GM04503 (cell line): ENCODE results near the gene CCDC15.

ENCODE experiments used
- DNase-seq: peaks from one replicate; pipeline ENCODE4 v3.0.0-alpha.2; 2012; ENCODE audit warnings: low read depth

The CCDC15 gene

GRCh38 chr11:125068368-125068767 is 114.4 kb downstream of the CCDC15 start:
- no peak for DNase-seq

DNA sequence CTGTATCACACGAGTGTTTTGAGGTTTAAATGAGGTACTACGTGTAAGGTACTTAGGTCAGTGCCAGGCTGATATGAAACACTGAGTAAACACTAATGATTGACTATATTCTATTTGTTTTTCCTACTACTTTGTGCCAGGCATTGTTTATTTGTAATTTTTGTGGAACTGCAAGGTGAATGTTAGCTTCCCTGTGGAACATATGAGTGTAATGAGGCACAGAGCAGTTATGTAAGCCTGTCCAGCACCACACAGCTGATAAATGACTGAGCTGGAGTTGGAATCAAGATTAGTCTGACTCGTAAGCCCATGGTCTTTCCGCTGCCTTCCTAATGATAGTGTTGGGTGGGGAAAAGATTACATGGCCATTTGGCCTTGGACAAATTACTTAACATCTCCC is 115.0 kb downstream of the CCDC15 start:
- DNase-seq: no peak

GRCh38 chr11:125069796-125070195 is 115.8 kb downstream of the CCDC15 start:
- no peak for DNase-seq

DNA sequence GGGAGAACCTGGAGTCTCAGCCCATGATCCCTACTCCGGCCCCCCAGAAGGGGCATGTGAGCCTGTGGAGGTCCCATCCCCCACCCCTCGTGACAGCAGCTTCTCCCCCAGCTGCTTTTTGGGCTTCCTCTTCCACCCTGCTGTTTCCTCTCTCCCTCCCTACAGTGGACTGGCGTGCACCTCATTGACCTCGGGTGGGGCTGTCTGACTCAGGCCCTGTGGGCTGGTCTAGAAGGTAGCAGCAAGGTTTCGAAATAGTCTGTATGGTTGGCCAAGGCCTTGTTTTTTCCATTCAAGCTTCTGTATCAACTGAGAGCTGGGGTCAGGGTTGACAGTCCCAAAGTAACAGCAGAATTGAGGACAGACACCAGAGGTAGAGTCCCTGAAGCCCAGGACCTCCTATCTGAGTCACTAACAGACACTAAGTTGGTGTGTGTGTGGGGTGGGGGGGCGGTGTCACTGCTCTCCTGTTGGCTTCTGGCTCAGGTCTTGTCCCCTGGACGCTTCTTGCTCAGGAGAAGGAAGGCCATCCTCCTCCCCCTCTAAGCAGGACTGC is 116.8 kb downstream of the CCDC15 start:
- DNase-seq: peak; percentile 12

GRCh38 chr11:125071435-125071834 is 117.4 kb downstream of the CCDC15 start:
- no peak for DNase-seq

DNA sequence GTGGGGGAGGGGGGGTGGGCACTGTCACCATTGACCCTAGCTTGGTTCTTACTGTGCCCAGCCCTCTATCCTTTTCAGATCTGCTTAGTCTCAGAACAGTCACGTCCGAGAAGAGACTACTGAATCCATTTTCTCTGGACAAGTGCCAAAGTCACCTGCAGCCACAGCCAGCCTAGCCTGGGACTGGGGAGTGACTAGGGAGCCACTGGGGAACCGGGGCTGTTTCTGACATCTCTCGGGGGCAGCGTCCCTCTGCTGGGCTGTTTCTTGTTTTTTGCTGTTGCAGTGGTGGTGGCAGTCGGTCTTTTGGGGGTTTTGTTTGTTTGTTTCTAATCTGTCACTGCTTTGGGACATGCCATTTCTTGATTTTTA is 117.8 kb downstream of the CCDC15 start:
- no peak for DNase-seq

GRCh38 chr11:125072218-125072960 is 118.4 kb downstream of the CCDC15 start:
- DNase-seq: no peak

- DNase-seq: no peak
Observed at GRCh38 chr11:125072961-125073590, 119.1 kb downstream of the CCDC15 start.

DNA sequence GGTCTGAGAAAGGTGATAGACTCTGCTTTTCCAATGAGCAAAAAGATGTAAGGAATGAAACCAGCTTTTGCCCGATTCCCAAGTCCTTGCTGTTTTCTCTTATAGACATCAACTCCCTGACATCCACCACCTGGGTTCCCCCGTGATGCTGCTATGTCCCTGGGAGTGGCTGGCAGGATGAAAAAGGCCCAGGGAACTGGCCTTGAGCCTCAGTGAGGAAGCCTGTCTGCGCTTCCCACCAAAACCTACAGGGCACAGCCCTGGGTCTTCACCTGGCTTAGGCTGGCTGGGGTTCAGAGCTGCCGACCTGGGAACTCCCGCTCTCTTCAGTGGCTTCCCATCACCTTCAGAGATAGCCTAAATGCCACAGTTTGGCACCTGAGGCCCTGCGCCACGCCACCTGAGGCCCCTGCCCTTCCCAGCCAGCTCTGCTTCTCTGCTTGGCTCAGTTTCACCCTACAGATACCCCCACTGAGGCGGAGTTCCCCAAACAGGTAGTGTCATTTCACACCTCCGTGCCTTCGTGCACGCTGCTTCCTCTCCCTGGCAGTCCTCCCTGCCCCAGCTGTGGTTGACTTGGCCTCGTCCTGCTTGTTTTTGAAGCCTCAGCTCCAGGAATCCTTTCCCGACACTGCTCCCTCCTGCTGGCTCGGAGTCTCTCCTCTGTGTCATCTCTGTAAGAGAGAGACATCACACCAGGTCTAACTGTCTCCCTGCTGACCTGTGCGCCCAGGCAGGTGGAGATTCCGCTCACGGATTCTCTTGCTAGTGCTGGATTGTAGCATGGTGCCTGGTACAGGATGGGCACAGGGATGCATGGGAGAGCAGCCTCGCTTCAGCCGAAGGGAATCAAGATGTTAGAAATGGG is 119.8 kb downstream of the CCDC15 start:
- DNase-seq: no peak

DNA sequence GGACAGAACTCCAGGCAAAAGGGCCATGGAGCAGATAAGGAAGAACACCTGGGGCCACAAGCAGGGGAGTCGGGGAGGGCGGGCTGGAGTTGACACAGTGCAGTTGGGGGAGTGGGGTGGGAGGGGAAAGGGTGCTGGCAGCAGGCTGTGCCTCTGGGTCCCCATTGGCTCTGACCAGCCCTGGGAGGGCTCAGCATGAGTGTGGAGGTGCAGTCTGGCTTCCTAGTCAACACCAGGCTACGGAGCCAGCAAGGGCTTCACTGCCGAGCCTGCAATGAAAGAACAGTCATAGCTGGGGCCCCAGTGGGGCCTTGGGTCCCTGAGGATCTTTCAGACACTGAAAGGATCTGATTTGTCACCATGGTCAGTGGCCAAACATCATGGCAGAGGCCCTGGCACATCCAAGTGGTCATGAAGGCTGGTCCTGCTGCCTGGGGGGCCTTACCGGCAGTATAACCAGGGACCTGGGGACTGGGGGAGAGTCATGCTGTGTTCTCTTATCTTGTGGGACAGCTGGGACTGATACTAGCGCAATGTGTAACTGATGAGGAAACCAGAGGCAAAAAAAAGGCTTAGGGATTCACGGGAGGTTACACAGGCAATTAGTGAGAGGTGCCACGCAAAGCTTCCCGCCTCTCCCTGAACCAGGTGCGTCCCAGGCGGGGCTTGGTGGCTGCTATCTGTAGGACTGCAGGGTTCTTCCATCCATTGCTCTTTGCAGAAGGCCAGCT is 120.7 kb downstream of the CCDC15 start:
- no peak for DNase-seq

DNA sequence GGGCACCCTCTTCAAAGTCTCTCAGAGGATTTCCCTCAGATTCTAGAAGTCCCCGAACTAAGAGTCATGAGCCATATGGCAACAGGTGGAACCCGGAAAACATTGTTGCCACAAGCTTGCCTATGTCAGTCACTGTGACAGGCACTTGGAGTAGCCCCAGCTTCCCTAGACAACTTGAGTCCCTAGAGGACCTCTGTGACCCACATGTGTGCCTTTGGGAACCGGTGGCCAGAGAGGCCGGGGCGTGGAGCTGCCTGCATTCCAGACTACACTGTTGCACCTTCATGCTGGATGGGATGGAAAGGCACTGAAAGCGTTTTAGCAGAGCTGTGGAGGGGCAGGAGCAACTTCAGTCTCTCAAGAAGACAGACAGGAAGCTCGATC is 121.2 kb downstream of the CCDC15 start:
- DNase-seq: no peak

GRCh38 chr11:125075900-125076317 is 121.9 kb downstream of the CCDC15 start:
- DNase-seq: no peak

GRCh38 chr11:125076378-125076945 is 122.5 kb downstream of the CCDC15 start:
- no peak for DNase-seq

DNA sequence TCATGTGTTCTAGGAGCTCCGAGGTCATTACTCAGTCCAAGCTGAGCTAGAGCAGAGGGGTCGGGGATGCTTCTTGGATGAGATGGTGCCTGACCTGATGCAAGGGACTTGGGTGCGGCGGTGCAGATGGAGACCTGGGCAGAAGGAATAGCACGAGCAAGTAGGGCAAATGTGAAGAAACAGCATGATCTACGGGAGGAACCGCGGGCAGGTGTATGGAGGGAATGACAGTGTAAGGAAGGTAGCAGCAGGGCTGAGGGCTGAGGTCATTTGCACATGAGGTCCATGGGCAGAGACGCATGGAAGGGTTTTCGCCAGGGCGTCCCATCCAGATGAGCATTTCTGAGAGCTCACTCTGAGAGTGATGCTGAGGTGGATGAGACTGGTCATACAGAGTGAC is 124.0 kb downstream of the CCDC15 start:
- no peak for DNase-seq

DNA sequence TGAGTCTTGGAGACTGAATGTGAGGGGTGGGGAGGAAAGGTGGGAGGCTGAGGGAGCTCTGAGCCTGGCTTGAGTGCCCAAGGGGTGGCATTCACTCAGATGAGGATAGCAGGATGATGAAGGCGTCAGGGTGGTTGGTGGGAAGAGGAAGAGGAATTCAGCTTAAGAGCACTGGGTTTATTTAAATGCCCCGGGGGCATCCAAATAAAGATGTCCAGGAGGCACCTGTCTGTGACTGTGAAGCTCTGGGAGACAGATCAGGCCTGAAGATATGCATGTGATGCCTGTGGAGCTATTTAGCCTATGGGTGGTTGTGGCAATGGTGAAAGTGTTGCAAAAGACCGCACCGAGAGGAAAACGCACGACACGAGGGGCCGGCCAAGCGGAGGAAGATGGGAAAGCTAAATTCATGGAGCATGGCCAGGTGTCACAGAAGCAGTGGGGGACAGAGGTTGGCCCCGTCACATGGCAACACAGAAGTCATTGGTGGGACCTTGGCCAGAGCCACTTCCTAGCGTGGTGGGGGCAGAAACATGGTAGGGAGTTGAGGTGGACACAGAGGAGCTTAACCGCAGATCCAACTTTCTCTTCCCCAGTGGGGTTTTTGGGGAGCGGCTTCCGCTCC is 124.6 kb downstream of the CCDC15 start:
- no peak for DNase-seq

- DNase-seq: no peak
Observed at GRCh38 chr11:125079151-125079877, 125.3 kb downstream of the CCDC15 start.

GRCh38 chr11:125079878-125080530 is 126.0 kb downstream of the CCDC15 start:
- no peak for DNase-seq

DNA sequence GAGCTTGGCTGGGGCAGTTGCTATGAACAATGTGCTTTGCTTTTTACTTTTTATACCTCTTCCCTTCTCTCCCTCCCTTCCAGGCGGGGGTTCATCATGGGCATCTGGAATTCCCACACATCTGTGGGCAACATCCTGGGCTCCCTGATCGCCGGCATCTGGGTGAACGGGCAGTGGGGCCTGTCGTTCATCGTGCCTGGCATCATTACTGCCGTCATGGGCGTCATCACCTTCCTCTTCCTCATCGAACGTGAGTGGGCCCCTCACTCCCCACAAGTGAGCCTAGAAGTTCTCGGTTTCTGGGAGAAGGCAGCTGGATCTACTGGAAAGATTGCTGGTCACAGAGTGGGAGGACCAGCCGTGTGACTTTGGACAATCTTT is 126.5 kb downstream of the CCDC15 start:
- DNase-seq: no peak

DNA sequence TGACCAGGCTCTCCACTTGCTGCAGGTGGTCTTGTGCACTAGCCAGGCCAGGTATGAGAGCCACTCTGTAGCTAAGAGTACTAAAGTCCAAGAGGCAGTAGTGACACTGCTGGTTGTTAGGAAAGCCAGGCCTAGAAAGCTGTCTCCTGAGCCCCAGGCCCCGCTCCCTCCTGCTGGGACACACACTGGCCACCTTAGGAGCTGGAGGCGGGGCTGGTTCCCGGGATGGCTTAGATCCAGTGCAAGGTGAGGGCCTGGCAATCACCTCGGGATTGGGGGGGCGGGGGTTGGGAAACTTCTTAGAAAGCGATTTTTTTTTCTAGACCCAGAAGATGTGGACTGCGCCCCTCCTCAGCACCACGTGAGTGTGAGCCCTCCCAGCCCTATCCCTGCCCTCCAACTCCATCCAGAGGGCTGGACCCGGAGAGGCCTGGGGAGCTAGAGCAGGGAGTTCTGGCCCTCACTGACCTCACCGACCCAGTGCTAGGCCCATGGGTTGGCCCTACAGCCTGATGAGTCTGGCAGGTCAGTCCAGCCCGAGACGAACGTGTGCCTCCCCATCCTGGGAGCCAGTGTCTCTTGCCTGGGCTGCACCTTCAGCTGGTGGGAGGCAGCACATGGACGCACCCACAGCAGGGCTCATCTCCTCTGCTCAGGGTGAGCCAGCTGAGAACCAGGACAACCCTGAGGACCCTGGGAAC is 127.2 kb downstream of the CCDC15 start:
- DNase-seq: no peak
